Cardiac fibroblast (primary cell): ENCODE measurements around the gene NTRK2.
A peak's percentile ranks its signal among the peaks of the same experiment; 100 is the strongest.

Source experiments
- DNase-seq, 2 donors: peaks; one replicate each; pipeline versions ENCODE4 v3.0.0 to v3.0.0-alpha.2; 2010; ENCODE audit warnings: low read depth in 2 of 2
- H3K4me3 ChIP-seq, 2 donors: replicated peaks in 1 of 2; 1 replicate in 1 of 2; 2 replicates in 1 of 2; pipeline ENCODE4 v1.5.1; 2011; ENCODE audit warnings: low read depth in 2 of 2, low read length in 2 of 2, mild to moderate bottlenecking in 2 of 2, moderate library complexity in 1 of 2
- CTCF ChIP-seq: IDR thresholded peaks from one replicate; pipeline ENCODE4 v1.5.1; 2011; ENCODE audit warnings: low read depth, mild to moderate bottlenecking, low read length, inconsistent platforms

NTRK2 gene

GRCh38 chr9:84838879-84839278, 169.3 kb downstream of the NTRK2 start:
- no peak for TF ChIP-seq CTCF
- no peak for DNase-seq
- H3K4me3 ChIP-seq = no peak overlapping the region

GRCh38 chr9:84839541-84839940, 170.0 kb downstream of the NTRK2 start:
- no peak overlapping the region for H3K4me3 ChIP-seq
- DNase-seq = peak in 1 of 2 donors; percentile 6
- TF ChIP-seq CTCF = no peak

GRCh38 chr9:84841931-84842330, 172.4 kb downstream of the NTRK2 start:
- no peak for DNase-seq
- TF ChIP-seq CTCF = no peak
- H3K4me3 ChIP-seq = no peak overlapping the region

GRCh38 chr9:84843175-84843824, 173.8 kb downstream of the NTRK2 start:
- no peak overlapping the region for H3K4me3 ChIP-seq
- no peak for DNase-seq
- no peak for TF ChIP-seq CTCF

- DNase-seq = no peak
- TF ChIP-seq CTCF = no peak
- H3K4me3 ChIP-seq = no peak overlapping the region
Observed at GRCh38 chr9:84845956-84846900, 176.7 kb downstream of the NTRK2 start.

GRCh38 chr9:84846906-84847305, 177.4 kb downstream of the NTRK2 start:
- H3K4me3 ChIP-seq = no peak overlapping the region
- no peak for TF ChIP-seq CTCF
- DNase-seq = no peak
